ENCODE results near the gene SDR42E2.
"Not testable (repeated sequence)": the region's sequence is repeated elsewhere in the genome, so short reads cannot be mapped to it uniquely, and the experiment has no call there.

The SDR42E2 gene

DNA sequence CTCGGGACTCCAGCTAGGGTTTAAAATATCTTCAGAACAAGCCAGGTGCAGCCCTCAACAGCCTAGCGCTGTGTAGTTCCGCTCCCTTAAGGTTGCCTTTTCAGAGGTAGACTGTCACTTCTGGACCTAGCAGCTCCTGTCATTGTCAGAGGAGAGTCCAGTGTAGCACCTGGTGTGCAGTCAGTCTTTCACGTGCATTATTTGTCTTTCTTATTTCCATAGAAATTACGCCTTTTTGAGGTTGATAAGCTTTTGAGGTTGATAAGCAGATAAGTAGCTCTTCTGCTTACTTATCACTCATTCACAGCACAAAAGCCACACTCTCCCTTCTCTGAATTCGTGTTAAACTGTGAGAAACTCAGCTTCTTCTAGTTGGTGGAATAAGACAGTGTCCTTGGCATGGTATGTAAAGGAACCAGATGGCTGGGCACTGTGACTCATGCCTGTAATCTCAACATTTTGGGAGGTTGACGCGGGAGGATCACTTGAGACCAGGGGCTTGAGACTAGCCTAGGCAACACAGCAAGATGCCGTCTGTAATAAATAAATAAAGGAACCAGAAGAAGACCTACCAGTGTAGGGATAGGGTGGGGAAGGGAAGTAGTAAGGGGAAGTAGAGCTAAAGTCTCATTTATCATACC lies 54.0 kb downstream of the SDR42E2 start:
- no peak for DNase-seq

DNA sequence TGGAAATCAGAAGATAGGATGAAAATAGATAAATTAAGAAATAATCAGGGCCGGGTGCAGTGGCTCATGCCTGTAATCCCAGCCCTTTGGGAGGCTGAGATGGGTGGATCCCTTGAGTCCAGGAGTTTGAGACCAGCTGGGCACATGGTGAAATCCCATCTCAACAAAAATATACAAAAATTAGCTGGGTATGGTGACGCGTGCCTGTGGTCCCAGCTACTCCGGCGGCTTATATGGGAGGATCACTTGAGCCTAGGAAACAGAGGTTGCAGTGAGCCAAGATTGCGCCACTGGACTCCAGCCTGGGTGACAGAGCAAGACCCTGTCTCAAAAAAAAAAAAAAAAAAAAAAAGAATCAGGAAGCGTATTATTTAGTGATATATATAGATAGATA lies 54.5 kb downstream of the SDR42E2 start:
- not testable (repeated sequence) for DNase-seq

GRCh38 chr16:22217890-22218730 lies 55.8 kb downstream of the SDR42E2 start:
- no peak for DNase-seq

- DNase-seq: no peak
Measured at GRCh38 chr16:22219389-22220068, 57.2 kb downstream of the SDR42E2 start.

- no peak for DNase-seq
Measured at GRCh38 chr16:22220069-22220440, 57.7 kb downstream of the SDR42E2 start.

GRCh38 chr16:22220714-22221113 lies 58.4 kb downstream of the SDR42E2 start:
- no peak for DNase-seq

- DNase-seq: no peak
Measured at GRCh38 chr16:22222006-22222405, 59.7 kb downstream of the SDR42E2 start.

GRCh38 chr16:22222998-22223397 lies 60.7 kb downstream of the SDR42E2 start:
- no peak for DNase-seq

DNA sequence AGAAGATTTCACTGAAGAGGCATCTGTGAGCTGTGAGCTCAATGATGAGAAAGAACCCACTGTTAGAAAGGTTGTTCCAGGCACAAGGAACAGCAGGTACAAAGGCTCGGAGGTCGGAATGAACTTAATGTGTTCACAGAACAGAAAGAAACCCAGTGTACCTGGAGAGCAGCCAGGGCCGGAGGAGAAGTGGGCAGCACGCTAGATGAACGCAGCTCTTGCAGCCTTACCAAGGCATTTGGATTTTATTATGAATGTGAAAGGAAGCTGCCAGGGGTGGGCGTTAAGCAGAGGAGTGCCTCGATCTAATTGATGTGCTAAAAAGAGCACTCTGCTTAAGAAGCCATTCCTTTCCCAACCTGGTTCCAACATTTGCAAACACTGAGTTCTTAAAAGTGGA lies 62.8 kb downstream of the SDR42E2 start:
- DNase-seq: no peak

- no peak for DNase-seq
Measured at GRCh38 chr16:22229889-22230288, 67.6 kb downstream of the SDR42E2 start.

- no peak for DNase-seq
Measured at GRCh38 chr16:22232277-22233036, 70.2 kb downstream of the SDR42E2 start.

DNA sequence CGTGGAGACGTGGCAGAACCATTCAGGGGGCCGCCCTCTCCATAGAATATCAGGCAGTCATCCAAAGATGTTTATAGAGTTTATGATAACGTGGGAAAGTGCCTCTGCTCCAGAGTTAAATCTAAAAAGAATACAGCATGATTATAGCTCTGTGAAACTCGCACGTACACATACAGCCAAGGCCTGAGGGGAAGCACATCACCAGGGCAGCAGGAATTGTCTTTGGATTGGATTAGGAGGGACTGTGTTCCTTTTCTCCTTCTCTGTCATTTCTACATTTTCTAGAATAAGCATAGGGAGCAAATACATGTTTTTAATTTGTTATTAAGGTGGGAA lies 70.7 kb downstream of the SDR42E2 start:
- no peak for DNase-seq

GRCh38 chr16:22235839-22236745 lies 73.8 kb downstream of the SDR42E2 start:
- no peak for DNase-seq

GRCh38 chr16:22239131-22239805 lies 77.0 kb downstream of the SDR42E2 start:
- DNase-seq: no peak

GRCh38 chr16:22240023-22240710 lies 77.9 kb downstream of the SDR42E2 start:
- DNase-seq: no peak
